Hepatocyte (in vitro differentiated cells): ENCODE results near the gene CEP192.

Experiments
- EZH2 ChIP-seq: fragments of 200-600 bp; sonication (generic); IDR thresholded peaks from 2 replicates; pipeline ENCODE4 v1.6.1; 2016; ENCODE audit warnings: antibody characterized with exemption, mild to moderate bottlenecking, borderline replicate concordance
- EZH2phosphoT487 ChIP-seq: fragments of 200-600 bp; sonication (generic); IDR thresholded peaks from one replicate; pipeline ENCODE4 v1.6.1; 2018; ENCODE audit warnings: antibody characterized with exemption, mild to moderate bottlenecking, low read depth, moderate library complexity; ENCODE audit not compliant: unreplicated experiment, severe bottlenecking
- TF ChIP-seq, protein P1 (sequence below): fragments of 200-600 bp; sonication (generic); IDR thresholded peaks from 2 replicates; pipeline ENCODE4 v1.5.1; 2016; ENCODE audit warnings: antibody characterized with exemption, mild to moderate bottlenecking; ENCODE audit not compliant: poor library complexity

DNA sequence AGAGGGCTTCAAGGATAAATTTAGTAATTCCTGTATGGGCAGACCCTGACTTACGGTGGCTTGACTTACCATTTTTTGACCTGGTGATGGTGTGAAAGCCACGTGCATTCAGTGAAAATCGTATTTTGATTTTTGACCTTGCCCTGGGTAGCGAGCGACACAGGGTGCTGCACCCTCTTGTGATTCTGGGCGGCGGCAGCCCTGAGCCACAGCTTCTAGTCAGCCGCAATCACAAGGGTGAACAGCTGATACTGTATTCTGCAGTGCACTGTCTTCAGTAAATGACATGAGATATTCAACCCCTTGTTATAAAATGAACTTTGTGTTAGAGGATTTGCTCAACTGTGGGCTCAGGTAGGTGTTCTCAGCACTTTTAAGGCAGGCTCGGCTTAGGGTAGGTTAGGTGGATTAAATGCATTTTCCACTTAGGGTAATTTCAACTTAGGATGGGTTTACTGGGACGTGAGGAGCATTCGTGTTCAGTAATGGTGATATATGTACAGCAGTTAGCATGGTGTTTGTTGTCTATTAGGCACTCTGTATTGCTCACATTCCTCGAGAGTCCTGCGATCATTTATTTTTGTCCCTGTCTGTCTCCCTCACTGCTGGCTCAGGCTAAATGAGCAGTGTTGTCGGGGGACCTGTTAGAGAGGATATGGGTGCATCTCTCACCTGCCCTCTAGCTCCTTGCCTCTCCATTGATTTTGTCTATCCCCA lies 109.9 kb downstream of the CEP192 start:
- TF ChIP-seq, protein P1, sequence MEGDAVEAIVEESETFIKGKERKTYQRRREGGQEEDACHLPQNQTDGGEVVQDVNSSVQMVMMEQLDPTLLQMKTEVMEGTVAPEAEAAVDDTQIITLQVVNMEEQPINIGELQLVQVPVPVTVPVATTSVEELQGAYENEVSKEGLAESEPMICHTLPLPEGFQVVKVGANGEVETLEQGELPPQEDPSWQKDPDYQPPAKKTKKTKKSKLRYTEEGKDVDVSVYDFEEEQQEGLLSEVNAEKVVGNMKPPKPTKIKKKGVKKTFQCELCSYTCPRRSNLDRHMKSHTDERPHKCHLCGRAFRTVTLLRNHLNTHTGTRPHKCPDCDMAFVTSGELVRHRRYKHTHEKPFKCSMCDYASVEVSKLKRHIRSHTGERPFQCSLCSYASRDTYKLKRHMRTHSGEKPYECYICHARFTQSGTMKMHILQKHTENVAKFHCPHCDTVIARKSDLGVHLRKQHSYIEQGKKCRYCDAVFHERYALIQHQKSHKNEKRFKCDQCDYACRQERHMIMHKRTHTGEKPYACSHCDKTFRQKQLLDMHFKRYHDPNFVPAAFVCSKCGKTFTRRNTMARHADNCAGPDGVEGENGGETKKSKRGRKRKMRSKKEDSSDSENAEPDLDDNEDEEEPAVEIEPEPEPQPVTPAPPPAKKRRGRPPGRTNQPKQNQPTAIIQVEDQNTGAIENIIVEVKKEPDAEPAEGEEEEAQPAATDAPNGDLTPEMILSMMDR, result no peak
- TF ChIP-seq EZH2 (no peak), EZH2phosphoT487 (no peak)
